GM21786 (cell line): ENCODE measurements around the gene RCAN1.
"Not testable (repeated sequence)": the region's sequence is repeated elsewhere in the genome, so short reads cannot be mapped to it uniquely, and the experiment has no call there.

Experiments
- ATAC-seq: cut with Tn5 transposase; IDR thresholded peaks from one replicate; pipeline ENCODE4 v1.9.1; 2021; ENCODE audit not compliant: unreplicated experiment

The RCAN1 gene

GRCh38 chr21:34519016-34519415 is 95.9 kb downstream of the RCAN1 start:
- no peak for ATAC-seq

GRCh38 chr21:34518301-34518700 is 96.6 kb downstream of the RCAN1 start:
- ATAC-seq = no peak

GRCh38 chr21:34517491-34518245 is 97.2 kb downstream of the RCAN1 start:
- ATAC-seq = no peak

GRCh38 chr21:34517039-34517438 is 97.9 kb downstream of the RCAN1 start:
- ATAC-seq = no peak

- ATAC-seq = no peak
Observed at GRCh38 chr21:34514576-34515115, 100.3 kb downstream of the RCAN1 start.

- ATAC-seq = no peak
Observed at GRCh38 chr21:34513129-34513675, 101.7 kb downstream of the RCAN1 start.

GRCh38 chr21:34511787-34512455 is 103.0 kb downstream of the RCAN1 start, which contains the start of gene KCNE1:
KCNE1 (minus strand) TSS chr21:34512210; CDS start chr21:34449634, 62,576 bp downstream.
- ATAC-seq = no peak

GRCh38 chr21:34511181-34511580 is 103.7 kb downstream of the RCAN1 start:
- ATAC-seq = no peak

GRCh38 chr21:34510148-34511142 is 104.5 kb downstream of the RCAN1 start:
- peak; percentile 56 for ATAC-seq

- ATAC-seq = no peak
Observed at GRCh38 chr21:34509151-34509550, 105.8 kb downstream of the RCAN1 start.

GRCh38 chr21:34504595-34504994 is 110.3 kb downstream of the RCAN1 start:
- no peak for ATAC-seq

- ATAC-seq = no peak
Observed at GRCh38 chr21:34502480-34503106, 112.3 kb downstream of the RCAN1 start.

GRCh38 chr21:34501716-34502115 is 113.2 kb downstream of the RCAN1 start:
- ATAC-seq = no peak

GRCh38 chr21:34500191-34500590 is 114.7 kb downstream of the RCAN1 start:
- ATAC-seq = no peak

- no peak for ATAC-seq
Observed at GRCh38 chr21:34499116-34499515, 115.8 kb downstream of the RCAN1 start.

GRCh38 chr21:34498623-34499022 is 116.3 kb downstream of the RCAN1 start:
- no peak for ATAC-seq

- ATAC-seq = not testable (repeated sequence)
Observed at GRCh38 chr21:34483854-34484253, 131.1 kb downstream of the RCAN1 start.

- ATAC-seq = not testable (repeated sequence)
Observed at GRCh38 chr21:34483435-34483834, 131.5 kb downstream of the RCAN1 start.

- not testable (repeated sequence) for ATAC-seq
Observed at GRCh38 chr21:34467333-34467732, 147.6 kb downstream of the RCAN1 start.
